Esophagus squamous epithelium (tissue), 4 donors: ENCODE measurements around the gene HYAL3.

Experiments used
- CTCF ChIP-seq, 6 experiments: fragments of 450-650 bp in 4 of 6; fragments of 200-600 bp in 2 of 6; sonication (generic) in 2 of 6; IDR thresholded peaks; one replicate each; pipeline ENCODE4 v1.5.1; 2016 to 2019; ENCODE audit warnings: antibody characterized with exemption in 6 of 6, mild to moderate bottlenecking in 4 of 6, moderate library complexity in 4 of 6
- POLR2A ChIP-seq, 4 donors: fragments of 450-650 bp; IDR thresholded peaks; one replicate each; pipeline ENCODE4 v1.6.1; 2017; ENCODE audit warnings: antibody characterized with exemption in 4 of 4, mild to moderate bottlenecking in 4 of 4, moderate library complexity in 3 of 4

GRCh38 chr3:50259432-50260026, 39.7 kb downstream of the HYAL3 start:
- TF ChIP-seq CTCF (IDR thresholded peaks at IDR 0.05), result no peak
- TF ChIP-seq POLR2A (IDR thresholded peaks at IDR 0.05), result no peak
